ENCODE measurements around the gene LRFN5. TPM values are rescaled to one million over a fixed set of nuclear protein-coding genes. Genes with fewer than 3 reads are reported as not detected.
"Not testable (repeated sequence)": the region's sequence is repeated elsewhere in the genome, so short reads cannot be mapped to it uniquely, and the experiment has no call there.

Gene LRFN5
- total RNA-seq, 1 experiment from 2014 or later: 9.8 TPM

GRCh38 chr14:41586237-41586636, 20.4 kb upstream of the LRFN5 start:
- Histone ChIP-seq H3K4me1 (ENCODE audit: control insufficient read depth, insufficient read depth, low read length) (no peaks in the 10 kb centered on the region), H3K4me3 (ENCODE audit: low read depth in 2 of 2, low read length in 2 of 2) (no peak overlapping the region), H3K27ac (ENCODE audit: low read length) (no peak overlapping the region), H3K27me3 (ENCODE audit: control insufficient read depth, insufficient read depth, low read length) (no peaks in the 10 kb centered on the region), H3K36me3 (ENCODE audit: control insufficient read depth, insufficient read depth, low read length) (no peaks in the 10 kb centered on the region), H3K9me3 (ENCODE audit: control insufficient read depth, insufficient read depth, low read depth, low read length) (no peaks in the 10 kb centered on the region)
- ChIA-PET POLR2A (interaction anchor here (0.5 kb wide), 1 partner anchor 383 kb away, joined by 7 read pairs; no protein-coding TSS in a partner anchor), CTCF (no interaction called here)
- ATAC-seq (no peak), DNase-seq (ENCODE audit: low read depth, low spot score) (no peak)
- TF ChIP-seq SIN3A (IDR thresholded peaks at IDR 0.05; ENCODE audit: borderline replicate concordance, insufficient read depth, low read depth, low read length) (no peak), TCF7L2 (IDR thresholded peaks at IDR 0.05; ENCODE audit: low read depth, low read length) (no peak), CTCF (IDR thresholded peaks at IDR 0.05) (no peak)
- BruUV-seq (replicated peaks): no TSS peak
- intact Hi-C loops (cut with micrococcal nuclease; ENCODE audit: unreplicated experiment): no loop called here
- in situ Hi-C loops (cut with HindIII; ENCODE audit: low pct_unique_long_range_greater_than_20kb, low sequenced_read_pairs): no loop called here

- H3K4me1 ChIP-seq (ENCODE audit: control insufficient read depth, insufficient read depth, low read length): peaks cover 5% of the 10 kb centered on the region
- ChIA-PET CTCF (no interaction called here), POLR2A (no interaction called here)
- BruUV-seq (replicated peaks): no TSS peak
- no peak overlapping the region for H3K4me3 ChIP-seq (ENCODE audit: low read depth in 2 of 2, low read length in 2 of 2)
- no peaks in the 10 kb centered on the region for H3K36me3 ChIP-seq (ENCODE audit: control insufficient read depth, insufficient read depth, low read length)
- no peak for TF ChIP-seq POLR2AphosphoS5 (IDR thresholded peaks at IDR 0.05; ENCODE audit: low read depth, low read length)
- no peak for TF ChIP-seq TCF7L2 (IDR thresholded peaks at IDR 0.05; ENCODE audit: low read depth, low read length)
- no peak for TF ChIP-seq REST (IDR thresholded peaks at IDR 0.05; ENCODE audit: insufficient read depth in 1 of 2, low read depth in 2 of 2, low read length in 1 of 2)
- no peak for TF ChIP-seq SIN3A (IDR thresholded peaks at IDR 0.05; ENCODE audit: borderline replicate concordance, insufficient read depth, low read depth, low read length)
- TF ChIP-seq CTCF (IDR thresholded peaks at IDR 0.05): no peak
- in situ Hi-C loops (cut with HindIII; ENCODE audit: low pct_unique_long_range_greater_than_20kb, low sequenced_read_pairs) (no loop called here), intact Hi-C loops (cut with micrococcal nuclease; ENCODE audit: unreplicated experiment) (no loop called here)
- ATAC-seq (no peak), DNase-seq (ENCODE audit: low read depth, low spot score) (no peak)
- no peaks in the 10 kb centered on the region for H3K27me3 ChIP-seq (ENCODE audit: control insufficient read depth, insufficient read depth, low read length)
- H3K27ac ChIP-seq (ENCODE audit: low read length): no peak overlapping the region
- no peaks in the 10 kb centered on the region for H3K9me3 ChIP-seq (ENCODE audit: control insufficient read depth, insufficient read depth, low read depth, low read length)
Measured at GRCh38 chr14:41597647-41598046, 9.0 kb upstream of the LRFN5 start.

- H3K27ac ChIP-seq (ENCODE audit: low read length); H3K4me3 ChIP-seq (ENCODE audit: low read depth in 2 of 2, low read length in 2 of 2); H3K4me1 ChIP-seq (ENCODE audit: control insufficient read depth, insufficient read depth, low read length); in situ Hi-C loops (cut with HindIII; ENCODE audit: low pct_unique_long_range_greater_than_20kb, low sequenced_read_pairs); DNase-seq (ENCODE audit: low read depth, low spot score); ATAC-seq; POLR2A ChIA-PET; H3K36me3 ChIP-seq (ENCODE audit: control insufficient read depth, insufficient read depth, low read length); BruUV-seq (replicated peaks); H3K27me3 ChIP-seq (ENCODE audit: control insufficient read depth, insufficient read depth, low read length); H3K9me3 ChIP-seq (ENCODE audit: control insufficient read depth, insufficient read depth, low read depth, low read length): not testable (repeated sequence)
- CTCF ChIA-PET: interaction anchor here (1.1 kb wide), 1 partner anchor 319 kb away, joined by 3 read pairs; no protein-coding TSS in a partner anchor
- intact Hi-C loops (cut with micrococcal nuclease; ENCODE audit: unreplicated experiment): loop anchor here (10.0 kb wide), 3 partner anchors 185 to 595 kb away; no protein-coding TSS in a partner anchor
Measured at GRCh38 chr14:41599805-41600385, 6.8 kb upstream of the LRFN5 start.

All from Panc1 (cell line).